Natural killer cell (primary cell): ENCODE results near the gene GFI1B. TPM values are rescaled to one million over a fixed set of nuclear protein-coding genes. Genes with fewer than 3 reads are reported as not detected.

Experiments used
- ATAC-seq, 3 donors: fragments of 150-1000 bp in 2 of 3; fragments of 200-7000 bp in 1 of 3; cut with Tn5 transposase; 1 replicate in 1 of 3; 2 replicates in 2 of 3; pipeline ENCODE4 v1.10.0; 2021; ENCODE audit warnings: mild to moderate bottlenecking in 2 of 3, moderate library complexity in 2 of 3
- DNase-seq, 2 donors: peaks; one replicate each; pipeline versions ENCODE4 v3.0.0 to v3.0.0-alpha.2; 2013 to 2021; ENCODE audit warnings: mixed read lengths in 1 of 2
- H3K27ac ChIP-seq: one replicate; pipeline ENCODE4 v1.5.1; 2013; ENCODE audit warnings: mild to moderate bottlenecking, low read length
- H3K27me3 ChIP-seq: one replicate; pipeline ENCODE4 v1.6.1; 2013; ENCODE audit warnings: low read length; ENCODE audit not compliant: control insufficient read depth, insufficient read depth
- H3K36me3 ChIP-seq: one replicate; pipeline ENCODE4 v1.6.1; 2013; ENCODE audit warnings: low read length; ENCODE audit not compliant: control insufficient read depth, insufficient read depth
- H3K4me1 ChIP-seq: one replicate; pipeline ENCODE4 v1.6.1; 2013; ENCODE audit warnings: low read length; ENCODE audit not compliant: control insufficient read depth, insufficient read depth
- H3K4me3 ChIP-seq: one replicate; pipeline ENCODE4 v1.5.1; 2013; ENCODE audit warnings: low read length
- H3K9me3 ChIP-seq: one replicate; pipeline ENCODE4 v1.6.1; 2013; ENCODE audit warnings: low read length; ENCODE audit not compliant: control insufficient read depth, insufficient read depth
- H3K27ac Mint-ChIP-seq, 2 donors: one replicate each; pipeline ENCODE4 v1.8.0; 2022; ENCODE audit warnings: mild to moderate bottlenecking in 2 of 2, mixed read lengths in 2 of 2, moderate library complexity in 1 of 2
- H3K27me3 Mint-ChIP-seq, 2 donors: one replicate each; pipeline ENCODE4 v1.8.0; 2022; ENCODE audit warnings: low read depth in 2 of 2, mixed read lengths in 2 of 2
- H3K36me3 Mint-ChIP-seq: one replicate; pipeline ENCODE4 v1.8.0; 2022; ENCODE audit warnings: mixed read lengths
- H3K4me1 Mint-ChIP-seq, 2 donors: one replicate each; pipeline ENCODE4 v1.8.0; 2022; ENCODE audit warnings: mixed read lengths in 2 of 2
- H3K4me3 Mint-ChIP-seq: one replicate; pipeline ENCODE4 v1.8.0; 2022; ENCODE audit warnings: mild to moderate bottlenecking, moderate library complexity, mixed read lengths
- H3K9me3 Mint-ChIP-seq, 2 donors: one replicate each; pipeline ENCODE4 v1.8.0; 2022; ENCODE audit warnings: mixed read lengths in 2 of 2
- WGBS: methylation state at CpG from one replicate; pipeline ENCODE4 v1.1.7; 2013; ENCODE audit warnings: missing lambda C conversion rate; ENCODE audit not compliant: insufficient coverage; 5-methylcytosine and 5-hydroxymethylcytosine counted together
- intact Hi-C: fragments of 100-400 bp; cut with micrococcal nuclease; formaldehyde crosslinking; loops from one replicate; pipeline ENCODE4 v1.14.2; 2022
- total RNA-seq, 4 donors: library from RNA; stranded (reverse); fragments of 120-200 nt in 1 of 4; gene quantifications; one replicate each; pipeline versions ENCODE4 v1.2.3 to v1.2.4, GENCODE V29; 2013 to 2022
- TF ChIP-seq, protein P1 (sequence below): fragments of 200-600 bp; IDR thresholded peaks from one replicate; pipeline ENCODE4 v1.8.0; 2022; ENCODE audit warnings: antibody characterized with exemption

Gene GFI1B
- total RNA-seq, 3 donors from 2014 or later (not counting 1 experiment from before 2014, with no cell fraction given): 0.41 to 3.3 (median 2.8) TPM

- H3K4me3 Mint-ChIP-seq: no peak overlapping the region
- ATAC-seq (no peak), DNase-seq (no peak)
- 90% methylated on average over 6 of the region's 7 CpGs for WGBS
- no peaks in the 10 kb centered on the region for H3K9me3 Mint-ChIP-seq
- H3K4me3 ChIP-seq: no peak overlapping the region
- no peaks in the 10 kb centered on the region for H3K9me3 ChIP-seq
- peaks cover 8% of the 10 kb centered on the region for H3K36me3 ChIP-seq
- TF ChIP-seq, protein P1, sequence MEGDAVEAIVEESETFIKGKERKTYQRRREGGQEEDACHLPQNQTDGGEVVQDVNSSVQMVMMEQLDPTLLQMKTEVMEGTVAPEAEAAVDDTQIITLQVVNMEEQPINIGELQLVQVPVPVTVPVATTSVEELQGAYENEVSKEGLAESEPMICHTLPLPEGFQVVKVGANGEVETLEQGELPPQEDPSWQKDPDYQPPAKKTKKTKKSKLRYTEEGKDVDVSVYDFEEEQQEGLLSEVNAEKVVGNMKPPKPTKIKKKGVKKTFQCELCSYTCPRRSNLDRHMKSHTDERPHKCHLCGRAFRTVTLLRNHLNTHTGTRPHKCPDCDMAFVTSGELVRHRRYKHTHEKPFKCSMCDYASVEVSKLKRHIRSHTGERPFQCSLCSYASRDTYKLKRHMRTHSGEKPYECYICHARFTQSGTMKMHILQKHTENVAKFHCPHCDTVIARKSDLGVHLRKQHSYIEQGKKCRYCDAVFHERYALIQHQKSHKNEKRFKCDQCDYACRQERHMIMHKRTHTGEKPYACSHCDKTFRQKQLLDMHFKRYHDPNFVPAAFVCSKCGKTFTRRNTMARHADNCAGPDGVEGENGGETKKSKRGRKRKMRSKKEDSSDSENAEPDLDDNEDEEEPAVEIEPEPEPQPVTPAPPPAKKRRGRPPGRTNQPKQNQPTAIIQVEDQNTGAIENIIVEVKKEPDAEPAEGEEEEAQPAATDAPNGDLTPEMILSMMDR: no peak
- no peaks in the 10 kb centered on the region for H3K27me3 ChIP-seq
- H3K36me3 Mint-ChIP-seq: no peaks in the 10 kb centered on the region
- H3K27ac ChIP-seq: no peak overlapping the region
- H3K4me1 ChIP-seq: no peaks in the 10 kb centered on the region
- H3K27me3 Mint-ChIP-seq: no peaks in the 10 kb centered on the region
- no peak overlapping the region for H3K27ac Mint-ChIP-seq
- intact Hi-C loops: no loop called here
- H3K4me1 Mint-ChIP-seq: peaks cover 0 to 9% of the 10 kb centered on the region in 2 donors
These were observed 41.0 kb upstream of the GFI1B start for GRCh38 chr9:132937463-132937901.

GRCh38 chr9:132939169-132939568 lies 39.3 kb upstream of the GFI1B start:
- H3K36me3 ChIP-seq: peaks cover 2% of the 10 kb centered on the region
- 100% methylated on average over 1 of the region's 1 CpG for WGBS
- no peaks in the 10 kb centered on the region for H3K36me3 Mint-ChIP-seq

DNA sequence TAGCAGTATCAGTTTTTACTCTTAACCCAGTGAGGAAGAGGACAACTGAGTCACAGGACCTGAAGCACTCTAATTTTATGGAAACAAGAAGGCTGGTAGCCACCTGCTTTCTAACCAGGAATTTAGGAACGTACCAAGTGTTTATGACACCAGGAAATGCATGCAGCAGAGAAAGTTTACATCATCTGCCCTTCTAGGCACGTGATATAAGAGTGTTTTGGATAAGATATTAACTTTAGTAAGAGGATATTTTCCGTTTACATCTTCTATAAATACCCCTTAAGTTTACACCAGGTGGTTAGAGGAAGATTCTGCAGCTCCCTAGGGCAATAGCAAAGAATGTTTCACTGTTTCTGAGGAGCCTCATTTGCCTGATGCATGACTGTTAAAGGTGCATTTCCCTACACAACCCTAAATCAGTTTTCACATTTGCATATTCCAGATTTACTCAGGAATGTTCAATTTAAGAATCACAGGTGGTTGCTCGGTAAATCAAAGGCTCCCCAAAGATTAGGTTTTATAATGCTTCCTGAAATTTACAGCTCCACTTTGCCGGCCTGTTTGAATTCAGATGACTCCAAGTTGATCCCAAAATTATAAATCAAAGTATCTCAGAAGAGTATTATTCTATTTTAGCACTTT lies 35.8 kb upstream of the GFI1B start:
- Mint-ChIP-seq H3K4me1 (peaks cover 22 to 27% of the 10 kb centered on the region in 2 donors), H3K36me3 (no peaks in the 10 kb centered on the region), H3K9me3 (no peaks in the 10 kb centered on the region), H3K4me3 (peak overlapping the region; percentile 97), H3K27ac (peak overlapping the region; percentile 98 to 99), H3K27me3 (no peaks in the 10 kb centered on the region)
- no peak for DNase-seq
- Histone ChIP-seq H3K36me3 (no peaks in the 10 kb centered on the region), H3K9me3 (no peaks in the 10 kb centered on the region), H3K27me3 (no peaks in the 10 kb centered on the region), H3K4me3 (no peak overlapping the region), H3K27ac (no peak overlapping the region), H3K4me1 (peaks cover 16% of the 10 kb centered on the region)
- intact Hi-C loops: no loop called here
- no peak for ATAC-seq
- TF ChIP-seq, protein P1: no peak
- WGBS: 71% methylated on average over 3 of the region's 5 CpGs

More at GRCh38 chr9:132939169-132939568, 39.3 kb upstream of the GFI1B start:
- Mint-ChIP-seq H3K4me1 (peaks cover 10 to 17% of the 10 kb centered on the region in 2 donors), H3K4me3 (no peak overlapping the region), H3K27ac (no peak overlapping the region), H3K9me3 (no peaks in the 10 kb centered on the region), H3K27me3 (no peaks in the 10 kb centered on the region)
- Histone ChIP-seq H3K27me3 (no peaks in the 10 kb centered on the region), H3K4me1 (peaks cover 9% of the 10 kb centered on the region), H3K27ac (no peak overlapping the region), H3K4me3 (no peak overlapping the region), H3K9me3 (no peaks in the 10 kb centered on the region)
- DNase-seq: no peak
- ATAC-seq: no peak
- TF ChIP-seq, protein P1: no peak
- intact Hi-C loops: no loop called here
